Neutrophil (primary cell): ENCODE measurements around the gene CPED1.

ENCODE experiments used
- H3K27ac ChIP-seq: fragments of 200-600 bp; sonication (generic); 2 replicates; pipeline ENCODE4 v1.5.1; 2016; ENCODE audit warnings: mild to moderate bottlenecking, moderate library complexity
- H3K27me3 ChIP-seq: fragments of 200-600 bp; sonication (generic); 2 replicates; pipeline ENCODE4 v1.6.0; 2016; ENCODE audit warnings: mild to moderate bottlenecking
- H3K36me3 ChIP-seq: fragments of 200-600 bp; sonication (generic); 2 replicates; pipeline ENCODE4 v1.5.1; 2017
- H3K4me1 ChIP-seq, 2 experiments: fragments of 200-600 bp in 1 of 2; sonication (generic) in 1 of 2; 1 replicate in 1 of 2; 2 replicates in 1 of 2; pipeline versions ENCODE4 v1.5.1 to v1.6.1; 2013 to 2016; ENCODE audit warnings: low read depth in 1 of 2, low read length in 1 of 2, mild to moderate bottlenecking in 1 of 2, moderate library complexity in 1 of 2; ENCODE audit not compliant: control insufficient read depth in 1 of 2, insufficient read depth in 1 of 2
- H3K4me3 ChIP-seq, 2 experiments: fragments of 200-600 bp in 1 of 2; sonication (generic) in 1 of 2; 1 replicate in 1 of 2; 2 replicates in 1 of 2; pipeline ENCODE4 v1.5.1; 2013 to 2016; ENCODE audit warnings: low read depth in 1 of 2, low read length in 1 of 2, mild to moderate bottlenecking in 1 of 2, moderate library complexity in 1 of 2
- H3K9me3 ChIP-seq: fragments of 200-600 bp; sonication (generic); 2 replicates; pipeline ENCODE4 v1.5.1; 2016
- CTCF ChIP-seq: fragments of 200-600 bp; sonication (generic); IDR thresholded peaks from 2 replicates; pipeline ENCODE4 v1.5.1; 2016; ENCODE audit warnings: antibody characterized with exemption

CPED1 gene

DNA sequence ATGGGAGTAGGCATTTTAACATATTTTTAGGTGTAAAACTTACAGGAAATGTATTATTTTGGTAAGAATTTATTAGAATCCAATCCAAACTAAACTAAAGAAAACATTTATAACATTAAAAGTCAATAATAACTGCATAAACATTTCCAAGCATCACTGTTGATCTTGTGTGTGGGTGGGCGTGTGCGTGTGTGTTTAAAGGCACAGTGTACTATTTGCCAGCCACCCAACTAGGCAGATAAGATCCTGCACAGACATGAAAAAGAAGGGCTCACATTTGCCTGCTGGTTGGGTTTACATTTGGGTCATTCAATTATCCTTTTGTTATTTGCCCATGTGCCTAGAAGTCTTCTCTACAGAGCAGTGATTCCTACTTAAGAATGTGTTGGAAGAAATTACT, 309.3 kb downstream of the CPED1 start:
- no peak for TF ChIP-seq CTCF
- H3K27ac ChIP-seq, result no peak overlapping the region
- H3K36me3 ChIP-seq, result no peaks in the 10 kb centered on the region
- no peaks in the 10 kb centered on the region for H3K4me1 ChIP-seq
- H3K9me3 ChIP-seq, result no peaks in the 10 kb centered on the region
- no peaks in the 10 kb centered on the region for H3K27me3 ChIP-seq
- H3K4me3 ChIP-seq, result no peak overlapping the region

- no peaks in the 10 kb centered on the region for H3K4me1 ChIP-seq
- no peak for TF ChIP-seq CTCF
- H3K9me3 ChIP-seq, result no peaks in the 10 kb centered on the region
- H3K27ac ChIP-seq, result no peak overlapping the region
- no peak overlapping the region for H3K4me3 ChIP-seq
- H3K36me3 ChIP-seq, result no peaks in the 10 kb centered on the region
- no peaks in the 10 kb centered on the region for H3K27me3 ChIP-seq
Observed at GRCh38 chr7:121298831-121299239, 310.3 kb downstream of the CPED1 start.

- Histone ChIP-seq H3K4me3 (no peak overlapping the region), H3K9me3 (no peaks in the 10 kb centered on the region), H3K27ac (no peak overlapping the region), H3K36me3 (no peaks in the 10 kb centered on the region), H3K27me3 (no peaks in the 10 kb centered on the region), H3K4me1 (no peaks in the 10 kb centered on the region)
- no peak for TF ChIP-seq CTCF
Observed at GRCh38 chr7:121300685-121301420, 312.3 kb downstream of the CPED1 start.

GRCh38 chr7:121301446-121302213, 313.1 kb downstream of the CPED1 start:
- Histone ChIP-seq H3K36me3 (no peaks in the 10 kb centered on the region), H3K27ac (no peak overlapping the region), H3K27me3 (no peaks in the 10 kb centered on the region)

GRCh38 chr7:121302214-121302745, 313.8 kb downstream of the CPED1 start:
- H3K27me3 ChIP-seq, result no peaks in the 10 kb centered on the region
- no peaks in the 10 kb centered on the region for H3K9me3 ChIP-seq
- no peaks in the 10 kb centered on the region for H3K36me3 ChIP-seq
- no peak for TF ChIP-seq CTCF
- H3K4me3 ChIP-seq, result no peak overlapping the region
- H3K27ac ChIP-seq, result no peak overlapping the region
- no peaks in the 10 kb centered on the region for H3K4me1 ChIP-seq

More at GRCh38 chr7:121301446-121302213, 313.1 kb downstream of the CPED1 start:
- no peaks in the 10 kb centered on the region for H3K9me3 ChIP-seq
- no peak overlapping the region for H3K4me3 ChIP-seq
- no peak for TF ChIP-seq CTCF
- no peaks in the 10 kb centered on the region for H3K4me1 ChIP-seq
